ENCODE data around the gene WIF1.

WIF1 gene

GRCh38 chr12:65022960-65023359 is 98.1 kb downstream of the WIF1 start:
- no peak for DNase-seq (ENCODE audit: low read depth in 2 of 2)

GRCh38 chr12:65022421-65022820 is 98.7 kb downstream of the WIF1 start:
- DNase-seq (ENCODE audit: low read depth in 2 of 2): no peak

- DNase-seq (ENCODE audit: low read depth in 2 of 2): no peak
Observed at GRCh38 chr12:65019696-65020234, 101.3 kb downstream of the WIF1 start.

- DNase-seq (ENCODE audit: low read depth in 2 of 2): no peak
Observed at GRCh38 chr12:65016881-65017650, 104.0 kb downstream of the WIF1 start.

GRCh38 chr12:65015850-65016249 is 105.3 kb downstream of the WIF1 start:
- DNase-seq (ENCODE audit: low read depth in 2 of 2): no peak

GRCh38 chr12:65014504-65015271 is 106.4 kb downstream of the WIF1 start:
- DNase-seq (ENCODE audit: low read depth in 2 of 2): no peak

GRCh38 chr12:65010437-65010836 is 110.7 kb downstream of the WIF1 start:
- no peak for DNase-seq (ENCODE audit: low read depth in 2 of 2)

- no peak for DNase-seq (ENCODE audit: low read depth in 2 of 2)
Observed at GRCh38 chr12:65005716-65006115, 115.4 kb downstream of the WIF1 start.

GRCh38 chr12:65004270-65004669 is 116.8 kb downstream of the WIF1 start:
- DNase-seq (ENCODE audit: low read depth in 2 of 2): no peak

All from stimulated activated CD4-positive, alpha-beta T cell treated with anti-CD3 and anti-CD28 coated beads, Interleukin-4, amount 100 ng/mL, for 48 hours (primary cell).